Measurements from ENCODE around the gene LIME1. TPM values are rescaled to one million over a fixed set of nuclear protein-coding genes. Genes with fewer than 3 reads are reported as not detected.

LIME1 gene
- total RNA-seq, 2 donors from 2014 or later: 6.3 to 18.2 TPM

DNA sequence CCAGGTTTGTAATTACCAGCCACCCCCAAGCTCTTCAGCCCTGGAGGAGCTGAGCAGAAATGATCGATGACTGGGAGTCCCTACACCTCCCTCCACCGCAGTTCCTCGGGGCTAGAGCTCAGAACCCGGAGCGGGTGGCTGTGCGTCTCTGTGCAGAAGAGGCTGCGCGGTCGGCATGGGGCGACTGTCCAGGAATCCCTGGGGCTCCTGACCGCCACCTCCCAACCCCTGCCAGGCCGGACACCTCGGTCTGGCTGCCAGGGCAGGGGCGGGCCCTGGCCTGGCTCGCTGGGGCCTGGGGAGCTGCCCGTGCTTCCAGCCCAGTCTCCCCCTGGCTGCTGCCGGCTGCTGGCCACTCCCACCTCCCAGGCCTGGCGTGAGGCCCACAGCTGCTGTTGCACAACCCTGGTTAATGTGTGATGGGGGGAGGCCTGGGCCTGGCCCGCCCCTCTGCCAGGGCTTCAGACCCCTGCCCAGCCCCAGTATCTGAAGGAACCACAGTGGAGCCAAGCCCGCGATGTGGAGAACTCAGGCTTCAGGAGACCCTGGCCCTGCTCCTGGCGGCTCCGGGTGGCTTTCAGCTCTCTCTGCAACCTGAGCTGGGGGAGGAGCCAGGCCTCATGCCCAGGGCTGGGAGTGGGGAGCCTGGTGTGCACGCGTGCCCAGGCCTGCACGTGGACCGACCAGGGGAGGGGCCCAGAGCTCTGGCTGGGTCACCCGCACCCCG lies 4.3 kb downstream of the LIME1 start:
- ATAC-seq: peak in 1 of 2 donors; percentile 13
- DNase-seq (ENCODE audit: low spot score in 2 of 2): peak in 1 of 2 donors; percentile 41
- no peak overlapping the region for H3K27ac Mint-ChIP-seq
- no peaks in the 10 kb centered on the region for H3K36me3 Mint-ChIP-seq
- H3K9me3 Mint-ChIP-seq: no peaks in the 10 kb centered on the region

DNA sequence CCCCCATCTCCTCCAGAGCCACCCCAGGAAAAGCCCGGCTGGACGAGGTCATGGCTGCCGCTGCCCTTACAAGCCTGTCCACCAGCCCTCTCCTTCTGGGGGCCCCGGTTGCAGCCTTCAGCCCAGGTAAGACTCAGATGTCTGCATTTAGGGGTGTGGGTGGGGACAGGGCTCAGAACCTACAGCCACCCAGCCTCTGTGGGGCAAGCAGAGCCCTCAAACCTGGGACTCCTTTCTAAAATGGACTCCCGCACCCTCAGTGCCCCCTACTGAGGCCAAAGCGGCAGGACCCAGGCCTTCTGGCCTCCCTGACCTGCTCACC lies 4.9 kb downstream of the LIME1 start:
- DNase-seq (ENCODE audit: low spot score in 2 of 2) (no peak), ATAC-seq (no peak)
- no peaks in the 10 kb centered on the region for H3K36me3 Mint-ChIP-seq
- H3K27ac Mint-ChIP-seq: no peak overlapping the region
- no peaks in the 10 kb centered on the region for H3K9me3 Mint-ChIP-seq

- Mint-ChIP-seq H3K9me3 (no peaks in the 10 kb centered on the region), H3K36me3 (no peaks in the 10 kb centered on the region), H3K27ac (no peak overlapping the region)
- no peak for ATAC-seq
- no peak for DNase-seq (ENCODE audit: low spot score in 2 of 2)
Observed at GRCh38 chr20:63741676-63742380, 5.4 kb downstream of the LIME1 start.

GRCh38 chr20:63742381-63743024 lies 6.0 kb downstream of the LIME1 start:
- ATAC-seq (no peak), DNase-seq (ENCODE audit: low spot score in 2 of 2) (no peak)
- H3K36me3 Mint-ChIP-seq: no peaks in the 10 kb centered on the region
- H3K27ac Mint-ChIP-seq: no peak overlapping the region
- H3K9me3 Mint-ChIP-seq: no peaks in the 10 kb centered on the region

GRCh38 chr20:63743210-63743970 lies 6.9 kb downstream of the LIME1 start:
- ATAC-seq (no peak), DNase-seq (ENCODE audit: low spot score in 2 of 2) (no peak)
- Mint-ChIP-seq H3K36me3 (no peaks in the 10 kb centered on the region), H3K9me3 (no peaks in the 10 kb centered on the region), H3K27ac (no peak overlapping the region)

- Mint-ChIP-seq H3K36me3 (no peaks in the 10 kb centered on the region), H3K27ac (no peak overlapping the region), H3K9me3 (no peaks in the 10 kb centered on the region)
- ATAC-seq (no peak), DNase-seq (ENCODE audit: low spot score in 2 of 2) (no peak)
Observed at GRCh38 chr20:63744158-63744557, 7.7 kb downstream of the LIME1 start.

DNA sequence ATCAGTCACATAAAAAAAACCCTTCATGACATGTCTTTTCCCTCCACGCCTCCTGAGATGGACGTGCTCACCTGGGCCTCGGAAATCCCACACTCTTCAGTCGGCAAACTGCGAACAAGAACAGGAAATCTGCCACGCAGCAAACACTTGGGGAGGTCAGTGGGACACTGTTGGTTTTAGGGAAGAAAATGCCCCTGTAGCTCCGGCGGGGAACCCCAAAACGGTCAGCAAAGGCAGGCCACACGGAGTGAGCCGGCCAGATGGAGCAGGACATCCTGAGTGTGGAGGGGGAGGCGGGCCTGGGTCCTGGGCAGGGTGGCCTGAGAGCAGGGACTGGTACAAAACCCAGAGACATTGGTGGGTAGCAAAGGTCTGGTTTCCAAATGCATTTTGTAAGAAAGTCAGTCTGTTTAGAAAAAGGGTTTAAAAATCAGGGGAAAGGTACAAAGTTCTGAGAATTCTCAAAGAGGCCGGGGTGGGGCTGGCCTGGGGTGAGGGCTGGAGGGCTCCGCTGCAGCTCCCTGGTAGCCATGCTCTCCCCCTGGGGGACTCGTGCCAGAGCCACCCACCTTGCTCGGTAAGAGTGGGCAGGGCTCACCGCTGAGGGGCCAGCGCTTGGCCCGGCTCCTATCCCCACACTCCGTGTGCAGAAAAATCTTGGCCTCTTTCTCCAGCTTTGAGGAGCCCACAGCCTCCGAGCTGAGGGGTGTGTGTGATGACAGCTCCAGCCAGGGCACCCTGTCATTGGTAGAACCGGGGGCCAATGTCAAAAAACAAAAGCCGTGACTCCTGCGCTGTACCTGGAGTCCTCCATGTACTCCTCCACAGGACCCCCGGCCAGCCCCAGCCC lies 8.3 kb downstream of the LIME1 start:
- Mint-ChIP-seq H3K27ac (no peak overlapping the region), H3K36me3 (no peaks in the 10 kb centered on the region), H3K9me3 (no peaks in the 10 kb centered on the region)
- ATAC-seq (no peak), DNase-seq (ENCODE audit: low spot score in 2 of 2) (no peak)

- H3K27ac Mint-ChIP-seq: no peak overlapping the region
- H3K9me3 Mint-ChIP-seq: no peaks in the 10 kb centered on the region
- no peaks in the 10 kb centered on the region for H3K36me3 Mint-ChIP-seq
- DNase-seq (ENCODE audit: low spot score in 2 of 2) (no peak), ATAC-seq (no peak)
Observed at GRCh38 chr20:63745424-63745805, 9.0 kb downstream of the LIME1 start.

GRCh38 chr20:63745961-63746731 lies 9.7 kb downstream of the LIME1 start:
- ATAC-seq (no peak), DNase-seq (ENCODE audit: low spot score in 2 of 2) (no peak)
- no peaks in the 10 kb centered on the region for H3K36me3 Mint-ChIP-seq
- H3K27ac Mint-ChIP-seq: no peak overlapping the region
- H3K9me3 Mint-ChIP-seq: no peaks in the 10 kb centered on the region

- DNase-seq (ENCODE audit: low spot score in 2 of 2) (no peak), ATAC-seq (no peak)
- H3K9me3 Mint-ChIP-seq: no peaks in the 10 kb centered on the region
Observed at GRCh38 chr20:63746751-63747315, 10.4 kb downstream of the LIME1 start.

GRCh38 chr20:63747622-63748069 lies 11.2 kb downstream of the LIME1 start:
- Mint-ChIP-seq H3K36me3 (no peaks in the 10 kb centered on the region), H3K9me3 (no peaks in the 10 kb centered on the region), H3K27ac (no peak overlapping the region)
- ATAC-seq (no peak), DNase-seq (ENCODE audit: low spot score in 2 of 2) (no peak)

More at GRCh38 chr20:63746751-63747315, 10.4 kb downstream of the LIME1 start:
- no peaks in the 10 kb centered on the region for H3K36me3 Mint-ChIP-seq
- no peak overlapping the region for H3K27ac Mint-ChIP-seq

GRCh38 chr20:63748070-63748933 lies 11.8 kb downstream of the LIME1 start:
- H3K9me3 Mint-ChIP-seq: no peaks in the 10 kb centered on the region
- DNase-seq (ENCODE audit: low spot score in 2 of 2) (no peak), ATAC-seq (no peak)
- peak overlapping the region in 1 of 2 donors; percentile 81 for H3K27ac Mint-ChIP-seq
- no peaks in the 10 kb centered on the region for H3K36me3 Mint-ChIP-seq

DNA sequence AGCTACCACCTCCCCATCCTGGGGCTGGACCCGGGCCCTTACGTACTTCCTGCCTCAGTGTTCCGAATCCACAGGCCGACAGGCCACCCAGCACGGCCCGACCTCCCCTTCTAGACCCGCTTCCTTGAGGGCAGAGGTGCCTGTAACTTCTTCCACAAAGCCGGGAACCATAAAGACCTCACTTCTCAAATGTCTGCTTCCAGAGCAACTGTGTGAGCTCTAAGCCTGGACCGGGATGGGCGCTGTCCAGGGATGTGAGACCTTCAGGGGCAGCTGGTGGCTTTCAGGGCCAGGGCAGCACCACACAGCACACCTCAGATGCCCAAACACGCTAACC lies 12.4 kb downstream of the LIME1 start:
- no peak for DNase-seq (ENCODE audit: low spot score in 2 of 2)
- no peak for ATAC-seq
- Mint-ChIP-seq H3K27ac (peak overlapping the region in 1 of 2 donors; percentile 81), H3K36me3 (no peaks in the 10 kb centered on the region), H3K9me3 (no peaks in the 10 kb centered on the region)

GRCh38 chr20:63749597-63750508 lies 13.4 kb downstream of the LIME1 start:
- Mint-ChIP-seq H3K27ac (no peak overlapping the region), H3K9me3 (no peaks in the 10 kb centered on the region), H3K36me3 (no peaks in the 10 kb centered on the region)
- no peak for ATAC-seq
- DNase-seq (ENCODE audit: low spot score in 2 of 2): no peak
